Fibroblast of peridontal ligament (primary cell): ENCODE data around the gene PGGHG.
"Not testable (repeated sequence)": the region's sequence is repeated elsewhere in the genome, so short reads cannot be mapped to it uniquely, and the experiment has no call there.

Experiments used
- DNase-seq: peaks from one replicate; pipeline ENCODE4 v3.0.0-alpha.2; 2010; ENCODE audit errors: extremely low read depth

Gene PGGHG

DNA sequence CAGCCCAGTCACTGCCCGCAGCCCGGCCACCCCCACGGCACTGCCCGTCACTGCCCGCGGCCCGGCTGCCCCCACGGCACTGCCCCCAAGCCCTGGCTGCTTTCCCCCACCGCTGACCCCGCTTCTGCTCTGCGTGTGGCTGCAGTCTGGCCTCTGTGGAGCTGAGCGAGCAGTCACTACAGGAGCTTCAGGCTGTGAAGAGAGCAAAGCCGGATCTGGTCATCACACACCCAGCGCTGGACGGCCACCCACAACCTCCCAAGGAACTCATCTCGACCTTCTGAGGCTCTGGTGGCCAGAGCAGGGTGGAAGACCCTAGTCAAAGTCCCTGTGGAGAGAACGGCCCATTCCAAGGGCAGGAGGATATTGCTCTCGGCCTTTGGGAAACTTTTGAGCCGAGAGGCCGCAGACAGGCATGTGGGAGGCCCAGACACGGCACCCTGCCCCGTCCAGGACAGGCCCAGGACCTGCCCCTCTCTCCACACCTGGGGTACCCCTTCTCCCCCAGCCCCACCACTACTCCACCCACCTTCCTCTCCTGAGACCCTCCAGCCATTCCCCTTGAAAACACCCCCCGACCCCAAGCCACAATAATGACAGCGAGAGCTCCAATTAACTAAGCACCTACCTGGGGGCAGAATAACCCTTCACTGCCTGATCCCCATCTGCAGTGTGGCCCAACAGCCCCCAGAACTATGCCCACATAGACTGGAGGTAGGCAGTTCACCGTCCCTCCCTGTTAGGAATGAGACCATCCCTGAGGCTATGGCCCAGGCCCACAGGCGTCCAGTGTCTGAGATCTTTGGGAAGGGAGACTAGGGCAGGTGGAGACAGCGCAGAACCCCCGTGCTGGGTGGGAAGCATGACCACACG, 3.7 kb upstream of the PGGHG start:
- no peak for DNase-seq

- DNase-seq, result no peak
Measured at GRCh38 chr11:285894-286220, 3.1 kb upstream of the PGGHG start.

- not testable (repeated sequence) for DNase-seq
Measured at GRCh38 chr11:286977-287820, 1.7 kb upstream of the PGGHG start.

GRCh38 chr11:287821-288477, 977 bp upstream of the PGGHG start:
- DNase-seq, result no peak

- DNase-seq, result no peak
Measured at GRCh38 chr11:289398-289711, 429 bp downstream of the PGGHG start.

DNA sequence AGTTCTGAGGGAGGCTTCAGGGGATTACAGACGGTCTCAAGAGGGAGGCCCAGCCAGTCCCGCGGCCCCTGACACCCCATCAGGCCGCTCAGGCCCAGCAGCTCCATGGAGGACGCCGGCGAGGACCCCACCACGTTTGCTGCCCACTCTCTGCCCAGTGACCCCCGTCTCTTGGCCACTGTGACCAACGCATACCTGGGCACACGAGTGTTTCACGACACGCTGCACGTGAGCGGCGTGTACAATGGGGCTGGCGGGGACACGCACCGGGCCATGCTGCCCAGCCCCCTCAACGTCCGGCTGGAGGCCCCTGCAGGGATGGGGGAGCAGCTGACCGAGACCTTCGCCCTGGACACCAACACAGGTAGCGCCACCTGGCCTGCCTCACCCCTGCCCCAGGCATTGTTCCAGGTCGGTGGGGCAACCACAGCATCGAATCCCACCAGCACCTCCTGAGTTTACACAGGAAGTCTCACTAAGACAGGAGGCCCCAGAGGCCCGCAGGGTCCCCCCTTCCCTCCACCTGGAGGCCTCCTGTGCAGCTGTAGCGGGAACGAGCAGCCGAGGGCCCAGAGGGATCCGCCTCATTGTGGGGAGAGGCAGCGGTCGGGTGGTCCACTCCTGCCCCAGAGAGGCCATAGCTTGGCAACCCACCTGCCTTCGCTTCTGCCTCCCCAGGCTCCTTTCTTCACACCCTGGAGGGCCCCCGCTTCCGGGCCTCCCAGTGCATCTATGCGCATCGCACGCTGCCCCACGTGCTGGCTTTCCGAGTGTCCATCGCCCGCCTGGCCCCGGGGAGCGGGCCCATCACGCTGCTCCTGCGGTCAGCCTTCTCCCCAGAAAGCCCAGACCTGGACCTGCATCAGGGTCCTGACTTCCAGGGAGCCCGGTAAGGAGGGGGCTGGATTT, 1.0 kb downstream of the PGGHG start:
- no peak for DNase-seq

DNA sequence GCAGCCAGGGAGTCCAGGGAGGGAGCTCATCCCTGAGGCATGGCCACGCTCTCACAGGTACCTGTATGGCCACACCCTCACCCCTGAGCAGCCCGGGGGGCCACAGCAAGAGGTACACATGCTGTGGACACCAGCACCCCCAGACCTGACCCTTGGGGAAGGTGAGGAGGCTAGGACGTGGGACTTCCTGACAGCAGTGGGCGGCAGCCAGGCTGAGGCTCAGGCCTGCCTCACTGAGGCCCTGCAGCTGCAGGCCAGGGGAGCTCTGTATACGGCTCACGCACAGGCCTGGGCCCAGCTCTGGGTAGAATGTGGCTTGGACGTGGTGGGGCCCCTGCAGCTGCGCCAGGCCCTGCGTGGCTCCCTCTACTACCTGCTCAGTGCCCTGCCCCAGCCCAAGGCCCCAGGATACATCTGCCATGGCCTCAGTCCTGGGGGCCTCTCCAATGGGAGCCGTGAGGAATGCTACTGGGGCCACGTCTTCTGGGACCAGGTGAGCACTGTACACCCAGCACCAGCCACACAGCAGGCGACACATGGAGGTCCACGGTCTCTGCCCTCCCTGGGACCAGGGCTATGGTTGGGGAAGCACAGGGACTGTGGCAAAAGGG, 1.8 kb downstream of the PGGHG start:
- no peak for DNase-seq

GRCh38 chr11:291281-292210, 2.6 kb downstream of the PGGHG start:
- no peak for DNase-seq

GRCh38 chr11:292211-293121, 3.5 kb downstream of the PGGHG start:
- DNase-seq, result no peak

GRCh38 chr11:293271-293851, 4.4 kb downstream of the PGGHG start:
- DNase-seq, result no peak

- DNase-seq, result no peak
Measured at GRCh38 chr11:293852-294661, 5.1 kb downstream of the PGGHG start.

DNA sequence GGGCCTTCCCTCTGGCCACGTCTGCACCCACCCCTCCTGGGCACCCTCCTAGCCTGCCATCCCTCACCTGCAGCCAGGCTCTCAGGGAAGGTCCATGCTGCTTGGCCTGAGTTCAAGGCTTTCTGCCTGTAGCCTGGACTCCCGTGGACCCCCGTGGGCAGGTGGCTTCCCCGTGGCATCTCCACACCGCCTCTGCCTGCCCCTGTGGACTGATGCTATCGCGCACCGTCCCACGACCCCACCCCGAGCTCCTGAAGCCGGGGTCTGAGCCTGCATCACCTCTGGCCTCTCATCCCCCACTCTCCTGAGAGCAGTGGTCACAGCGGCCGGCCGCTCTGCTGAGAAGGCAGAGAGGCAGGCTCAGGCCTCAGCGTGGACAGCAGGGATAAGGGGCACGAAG, 5.9 kb downstream of the PGGHG start:
- no peak for DNase-seq

DNA sequence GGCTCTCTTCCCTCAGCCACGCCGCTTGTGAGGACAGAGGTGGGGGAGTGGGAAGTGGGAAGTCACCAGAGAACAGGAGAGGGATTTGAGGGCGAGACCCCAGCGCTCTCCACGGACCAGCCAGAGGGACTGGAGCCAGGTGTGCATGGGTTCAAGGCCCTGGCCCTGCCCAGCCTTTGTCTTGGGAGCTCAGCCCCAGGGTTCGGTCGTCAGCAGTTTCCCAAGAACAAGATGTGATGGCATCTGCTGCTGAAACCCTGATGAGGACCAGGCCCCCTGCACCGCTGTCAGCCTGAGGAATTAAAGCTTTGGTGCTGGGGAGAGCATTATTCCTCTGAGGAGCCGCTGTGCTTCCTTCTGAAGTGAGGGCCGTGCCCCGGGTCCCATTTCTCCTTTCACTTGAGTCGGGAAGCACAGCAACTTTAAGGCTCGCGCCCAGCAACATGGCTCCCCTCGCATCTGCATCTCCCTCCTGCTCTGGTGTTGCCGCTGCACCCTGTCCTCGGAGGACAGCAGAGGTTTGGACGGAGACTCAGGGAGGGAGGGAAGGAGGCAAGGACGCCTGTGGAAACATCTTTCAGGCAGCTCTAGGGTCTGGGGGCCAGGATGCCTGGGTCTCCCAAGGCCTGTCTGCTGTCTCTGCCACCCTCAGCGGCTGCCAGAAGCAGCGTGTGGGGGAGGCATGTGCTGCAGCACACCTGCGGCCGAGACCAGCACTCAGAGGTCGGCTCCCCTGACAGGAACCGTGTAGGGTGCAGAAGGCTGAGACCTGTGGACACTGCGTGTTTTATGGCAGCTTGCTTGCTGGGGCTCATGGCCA, 6.6 kb downstream of the PGGHG start:
- no peak for DNase-seq

GRCh38 chr11:296171-297050, 7.5 kb downstream of the PGGHG start:
- no peak for DNase-seq

DNA sequence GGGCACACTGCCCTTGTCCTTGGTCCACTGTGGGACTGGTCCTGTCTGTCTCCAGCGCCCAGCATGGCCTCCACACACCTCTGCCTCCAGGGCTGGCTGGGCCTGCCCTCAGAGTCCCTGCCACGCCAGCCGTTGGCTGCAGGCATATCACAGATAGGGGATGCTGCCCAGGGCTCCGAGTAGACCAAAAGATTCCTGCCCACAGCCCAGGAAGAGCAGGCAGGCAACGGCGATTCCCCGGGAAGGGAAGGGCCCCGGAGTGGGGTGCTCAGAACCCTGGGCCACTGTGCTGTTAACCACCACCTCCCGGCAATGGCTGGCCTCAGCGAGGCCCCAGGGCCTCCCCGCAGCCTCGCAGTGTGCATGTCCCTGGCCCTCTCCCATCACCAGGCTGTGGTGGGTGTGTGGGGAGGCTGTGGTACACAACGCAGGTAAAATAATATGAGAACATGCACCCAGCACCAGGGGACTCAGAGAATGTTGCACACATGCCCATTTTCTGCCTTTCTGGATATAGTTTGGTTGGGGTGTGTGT, 8.2 kb downstream of the PGGHG start:
- DNase-seq, result no peak
